ENCODE results near the gene NTM.

NTM gene

DNA sequence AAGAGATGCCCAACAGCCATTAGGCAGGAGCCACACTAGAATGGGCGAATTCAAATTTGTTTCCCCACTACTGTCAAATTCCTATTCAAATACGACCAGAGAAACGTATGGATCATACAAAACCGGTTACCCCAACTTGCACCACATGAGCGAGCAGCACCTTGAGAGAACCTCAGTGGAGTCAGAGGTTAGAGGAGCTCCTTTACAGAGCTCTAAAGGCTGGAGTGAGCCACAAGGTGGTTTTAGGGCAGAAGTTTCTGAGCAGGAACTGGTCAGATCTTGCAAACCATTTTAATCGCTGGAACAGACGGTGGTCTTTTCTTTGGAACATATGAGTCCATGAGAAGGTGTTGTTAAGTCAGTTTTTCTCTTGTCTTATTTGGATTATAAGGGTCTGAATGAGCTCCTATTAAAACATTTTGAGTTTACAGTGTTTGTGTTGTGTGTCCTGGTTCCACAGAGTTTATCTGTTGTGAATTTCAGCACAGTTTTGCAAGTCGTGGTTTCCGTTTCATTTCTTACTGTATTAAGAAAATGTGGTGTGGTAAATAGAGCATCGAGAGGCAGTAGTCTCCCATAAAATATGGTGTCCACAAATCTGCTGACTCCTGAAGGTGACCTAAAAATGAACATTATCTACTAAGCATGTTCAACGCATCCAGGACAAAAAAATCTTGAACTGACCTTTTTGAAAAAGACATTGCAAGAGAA lies 471.7 kb downstream of the NTM start:
- DNase-seq, result no peak

DNA sequence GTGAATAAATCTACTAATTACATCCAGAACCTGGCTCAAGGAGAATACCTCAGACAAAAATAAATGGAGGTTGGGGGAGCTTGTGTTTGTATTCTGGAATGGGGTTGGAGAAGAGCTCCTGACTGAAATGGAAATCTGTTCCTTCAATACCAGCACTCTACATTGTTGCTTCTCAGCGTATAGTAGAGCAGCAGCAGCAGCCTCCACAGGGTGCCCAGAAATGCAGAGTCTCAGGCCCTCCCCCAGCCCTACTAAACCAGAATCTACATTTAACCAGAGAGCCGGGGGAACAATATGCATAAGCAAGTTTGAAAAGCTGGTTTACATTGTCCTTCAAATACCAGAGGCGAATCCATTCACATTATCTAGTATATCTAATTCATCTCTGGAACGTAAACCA lies 474.8 kb downstream of the NTM start:
- DNase-seq, result no peak

DNA sequence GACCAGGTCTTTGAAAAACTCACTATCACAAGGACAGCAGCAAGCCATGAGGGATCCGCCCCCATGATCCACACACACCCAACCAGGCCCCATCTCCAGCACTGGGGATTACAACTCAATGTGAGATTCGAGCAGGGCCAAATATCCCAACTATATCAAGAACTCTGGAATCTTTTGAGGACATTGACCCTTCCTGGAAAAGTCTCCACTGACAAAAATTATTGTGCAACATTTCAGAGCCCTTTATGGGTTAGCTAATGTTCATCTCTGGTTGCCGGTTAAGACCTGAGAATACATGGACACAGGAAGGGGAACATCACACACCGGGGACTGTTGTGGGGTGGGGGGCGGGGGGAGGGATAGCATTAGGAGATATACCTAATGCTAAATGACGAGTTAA lies 479.1 kb downstream of the NTM start:
- DNase-seq, result no peak

DNA sequence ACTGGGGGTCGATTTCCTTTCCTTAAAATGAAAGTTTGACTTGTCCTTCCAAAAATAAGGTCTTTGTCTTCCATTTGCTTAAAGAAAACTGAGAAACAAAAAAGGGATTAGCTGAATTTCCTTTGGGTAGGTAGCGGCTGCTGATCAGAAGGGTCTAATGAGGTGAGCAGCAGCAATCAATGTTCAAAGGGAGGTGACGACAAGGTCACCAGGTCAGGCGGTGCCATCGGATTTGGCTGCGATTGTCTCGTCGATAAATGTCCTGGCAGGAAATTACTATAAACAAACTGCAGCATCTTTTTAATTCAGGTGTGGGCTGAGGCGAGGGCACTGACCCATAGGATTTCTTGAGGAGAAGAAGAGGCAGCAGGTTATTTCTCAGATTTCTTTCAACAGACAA lies 480.1 kb downstream of the NTM start:
- DNase-seq, result no peak

- no peak for DNase-seq
Measured at GRCh38 chr11:131851964-131852755, 481.7 kb downstream of the NTM start.

DNA sequence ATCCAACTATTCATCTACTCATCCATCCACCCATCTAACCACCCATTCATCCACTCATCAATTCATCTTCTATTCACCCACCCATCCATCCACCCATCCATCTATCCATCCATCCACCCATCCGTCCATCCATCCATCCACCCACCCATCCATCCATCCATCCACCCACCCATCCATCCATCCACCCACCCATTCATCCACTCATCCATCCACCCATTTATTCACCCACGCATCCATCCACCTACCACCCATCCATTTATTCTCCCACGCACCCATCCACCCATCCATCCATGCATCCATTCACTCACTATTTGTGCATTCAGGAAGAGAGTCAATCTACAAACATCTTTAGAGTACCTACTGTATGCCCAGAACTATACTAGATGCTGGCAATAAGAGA lies 482.3 kb downstream of the NTM start:
- DNase-seq, result no peak

- DNase-seq, result no peak
Measured at GRCh38 chr11:131854391-131854790, 484.0 kb downstream of the NTM start.

DNA sequence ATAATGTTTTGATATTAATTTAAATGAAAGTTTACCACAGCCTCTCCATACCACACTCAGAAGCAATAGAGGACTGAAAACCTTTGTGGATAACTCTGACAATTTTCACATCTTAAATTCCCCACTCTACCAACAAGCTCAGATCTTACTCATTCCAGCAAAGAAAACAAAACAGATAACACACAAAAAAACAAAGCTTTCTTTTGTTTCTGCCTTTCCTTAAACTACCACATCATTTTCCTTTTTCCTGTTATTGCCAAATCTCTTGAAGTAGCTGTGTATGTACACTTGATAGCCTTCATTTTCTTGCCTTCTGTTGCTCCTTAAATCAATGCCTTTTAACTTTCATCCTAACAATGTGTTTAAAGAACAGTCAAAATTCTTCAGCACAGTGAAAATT lies 484.9 kb downstream of the NTM start:
- no peak for DNase-seq

- DNase-seq, result no peak
Measured at GRCh38 chr11:131857246-131857645, 486.8 kb downstream of the NTM start.

- DNase-seq, result no peak
Measured at GRCh38 chr11:131858505-131858904, 488.1 kb downstream of the NTM start.

- no peak for DNase-seq
Measured at GRCh38 chr11:131859538-131860210, 489.3 kb downstream of the NTM start.

- DNase-seq, result no peak
Measured at GRCh38 chr11:131864228-131864627, 493.8 kb downstream of the NTM start.

DNA sequence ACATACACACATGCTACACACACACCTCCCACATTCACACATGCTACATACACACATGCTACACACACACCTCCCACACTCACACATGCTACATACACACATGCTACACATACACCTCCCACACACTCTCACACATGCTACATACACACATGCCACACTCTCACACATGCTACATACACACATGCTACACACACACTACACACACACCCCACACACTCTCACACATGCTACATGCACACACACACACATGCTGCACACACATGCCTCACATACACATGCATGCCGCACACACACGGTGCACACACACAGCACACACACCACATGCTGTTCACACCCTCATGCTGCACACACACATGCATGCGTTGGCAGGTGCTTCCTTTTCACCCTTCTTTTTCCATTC lies 495.4 kb downstream of the NTM start:
- DNase-seq, result no peak

- DNase-seq, result no peak
Measured at GRCh38 chr11:131866535-131867400, 496.4 kb downstream of the NTM start.

DNA sequence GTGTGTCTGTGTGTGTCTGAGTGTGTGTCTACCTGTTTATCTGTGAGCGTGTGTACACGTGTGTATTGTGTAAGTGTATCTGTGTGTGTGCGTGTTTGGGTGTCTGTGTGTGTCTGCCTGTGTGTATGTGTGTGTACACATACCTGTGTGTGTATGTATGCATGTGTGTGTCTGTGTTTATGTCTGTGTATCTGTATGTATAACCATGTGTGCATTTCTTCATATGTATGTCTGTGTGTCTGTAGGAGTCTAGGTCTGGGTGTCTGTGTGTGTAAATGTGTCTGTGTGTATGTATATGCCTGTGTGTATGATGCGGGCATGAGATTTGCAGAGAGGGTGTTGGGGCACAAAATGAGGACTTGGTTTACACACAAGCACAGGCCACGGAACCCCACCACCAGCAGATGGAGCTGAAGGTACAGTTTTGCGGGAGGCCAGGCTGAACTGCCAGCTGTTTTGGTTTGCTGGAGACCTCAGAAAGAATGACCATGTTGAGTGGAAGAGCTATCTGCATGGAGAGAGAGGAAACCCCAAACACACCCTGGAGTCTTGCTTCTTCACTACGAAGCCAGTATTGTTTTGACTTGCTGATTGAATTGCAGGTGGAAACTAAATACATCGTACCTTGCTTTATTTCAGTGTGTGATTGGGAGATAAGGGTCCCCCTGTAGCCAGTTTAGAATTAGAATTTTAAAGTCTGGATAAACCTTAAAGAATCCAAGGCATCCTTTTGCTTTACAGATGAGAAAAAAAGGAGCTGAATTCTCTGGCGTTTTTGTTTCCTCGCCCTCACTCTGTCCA lies 497.2 kb downstream of the NTM start:
- DNase-seq, result peak; percentile 1

- DNase-seq, result no peak
Measured at GRCh38 chr11:131868629-131869507, 498.5 kb downstream of the NTM start.

- DNase-seq, result no peak
Measured at GRCh38 chr11:131870305-131870704, 499.9 kb downstream of the NTM start.

DNA sequence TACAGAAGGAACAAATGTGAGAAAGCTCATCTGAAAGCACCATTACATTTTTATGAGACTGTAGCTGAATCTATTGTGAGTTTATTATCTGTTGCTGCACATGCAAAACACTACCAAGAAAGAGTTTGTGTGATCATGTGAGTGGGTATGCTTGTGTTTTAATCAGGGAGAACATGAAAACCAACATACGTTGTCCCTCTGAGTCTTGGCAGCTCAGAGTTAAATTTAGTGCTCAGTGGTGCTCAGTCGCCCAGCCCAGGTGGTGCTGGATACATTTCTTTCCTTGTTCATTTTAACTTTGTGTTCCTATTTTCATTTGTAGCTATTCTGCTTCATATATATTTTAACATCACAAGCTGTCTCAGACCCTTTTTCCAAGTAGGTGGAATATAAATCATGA lies 500.6 kb downstream of the NTM start:
- DNase-seq, result no peak

DNA sequence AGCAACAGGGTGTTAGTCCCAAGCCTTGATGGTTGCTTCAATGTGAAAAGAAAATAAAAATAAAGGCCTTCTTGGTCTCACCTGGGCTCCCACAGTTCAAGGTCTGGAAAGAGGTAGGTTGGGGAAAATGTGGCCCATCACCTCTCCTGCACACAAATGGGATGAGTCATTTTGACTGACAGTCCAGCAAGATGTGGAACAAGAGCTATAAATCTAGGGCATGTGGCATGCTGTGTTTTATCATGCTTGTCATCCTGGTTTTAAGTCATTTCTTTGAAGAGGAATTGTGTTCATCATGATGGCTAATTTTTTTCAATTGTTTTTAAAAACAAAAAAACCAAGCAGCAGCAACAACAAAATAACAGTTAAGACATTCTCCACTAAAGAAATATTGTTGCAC lies 503.7 kb downstream of the NTM start:
- DNase-seq, result no peak

DNA sequence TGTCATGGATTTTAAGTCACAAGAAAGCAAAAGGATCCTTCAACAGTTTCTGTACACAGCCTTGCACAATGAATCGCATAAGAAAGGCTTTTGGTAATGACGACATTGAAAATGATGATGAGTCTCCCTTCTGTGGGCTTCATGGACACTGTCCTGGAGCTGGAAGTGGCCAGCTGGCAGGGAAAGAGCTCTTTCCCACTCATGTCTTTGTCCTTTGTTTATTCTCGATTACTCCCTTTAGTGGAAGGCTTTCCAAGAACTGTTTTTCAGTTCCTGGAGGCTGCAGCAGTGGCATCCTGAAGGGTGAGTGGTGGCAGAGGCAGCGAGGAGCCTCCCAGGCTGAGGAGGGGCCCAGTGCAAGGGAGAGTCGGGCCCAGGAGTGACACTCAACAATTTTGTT lies 505.2 kb downstream of the NTM start:
- DNase-seq, result no peak

Data from activated CD4-positive, alpha-beta T cell treated with anti-CD3 and anti-CD28 coated beads, Interleukin-2, amount 50 U/mL, for 16 hours (primary cell).